Astrocyte (in vitro differentiated cells and primary cell): ENCODE measurements around the gene LEMD2.

Experiments used
- CTCF ChIP-seq: IDR thresholded peaks from 2 replicates; pipeline ENCODE4 v1.5.1; 2011; ENCODE audit warnings: low read depth, mild to moderate bottlenecking, inconsistent platforms, low read length, moderate library complexity; ENCODE audit not compliant: insufficient read depth
- EZH2 ChIP-seq: IDR thresholded peaks from 2 replicates; pipeline ENCODE4 v1.6.1; 2012; ENCODE audit warnings: mild to moderate bottlenecking, low read length, inconsistent platforms; ENCODE audit not compliant: insufficient read depth

GRCh38 chr6:33798343-33798848 lies 9.5 kb upstream of the LEMD2 start:
- TF ChIP-seq EZH2 (no peak), CTCF (no peak)
